GM19397 (cell line): ENCODE measurements around the gene CDK14.
A peak's percentile ranks its signal among the peaks of the same experiment; 100 is the strongest.
"Not testable (repeated sequence)": the region's sequence is repeated elsewhere in the genome, so short reads cannot be mapped to it uniquely, and the experiment has no call there.

Experiments
- ATAC-seq: cut with Tn5 transposase; IDR thresholded peaks from one replicate; pipeline ENCODE4 v1.9.1; 2021; ENCODE audit warnings: mild to moderate bottlenecking, moderate library complexity; ENCODE audit not compliant: unreplicated experiment

CDK14 gene

GRCh38 chr7:91135703-91136430 is 539.7 kb downstream of the CDK14 start:
- ATAC-seq = no peak

- ATAC-seq = no peak
Measured at GRCh38 chr7:91137153-91137787, 541.1 kb downstream of the CDK14 start.

GRCh38 chr7:91137788-91138368 is 541.8 kb downstream of the CDK14 start:
- no peak for ATAC-seq

- no peak for ATAC-seq
Measured at GRCh38 chr7:91140286-91140685, 544.2 kb downstream of the CDK14 start.

GRCh38 chr7:91140982-91141381 is 544.9 kb downstream of the CDK14 start:
- no peak for ATAC-seq

- no peak for ATAC-seq
Measured at GRCh38 chr7:91142743-91143142, 546.6 kb downstream of the CDK14 start.

- ATAC-seq = no peak
Measured at GRCh38 chr7:91149341-91150246, 553.5 kb downstream of the CDK14 start.

GRCh38 chr7:91151916-91152315 is 555.8 kb downstream of the CDK14 start:
- ATAC-seq = no peak

- no peak for ATAC-seq
Measured at GRCh38 chr7:91156316-91157185, 560.4 kb downstream of the CDK14 start.

- ATAC-seq = no peak
Measured at GRCh38 chr7:91157579-91158320, 561.6 kb downstream of the CDK14 start.

- no peak for ATAC-seq
Measured at GRCh38 chr7:91162436-91162835, 566.3 kb downstream of the CDK14 start.

- no peak for ATAC-seq
Measured at GRCh38 chr7:91164506-91164905, 568.4 kb downstream of the CDK14 start.

GRCh38 chr7:91165006-91165845 is 569.1 kb downstream of the CDK14 start:
- ATAC-seq = peak; percentile 85

- ATAC-seq = peak; percentile 33
Measured at GRCh38 chr7:91165846-91166230, 569.7 kb downstream of the CDK14 start.

GRCh38 chr7:91168871-91169829 is 573.0 kb downstream of the CDK14 start:
- ATAC-seq = no peak

- no peak for ATAC-seq
Measured at GRCh38 chr7:91169830-91170191, 573.7 kb downstream of the CDK14 start.

GRCh38 chr7:91173265-91173664 is 577.1 kb downstream of the CDK14 start:
- ATAC-seq = not testable (repeated sequence)

GRCh38 chr7:91180746-91181145 is 584.6 kb downstream of the CDK14 start:
- no peak for ATAC-seq
